ENCODE data around the gene TRMT11.

DNA sequence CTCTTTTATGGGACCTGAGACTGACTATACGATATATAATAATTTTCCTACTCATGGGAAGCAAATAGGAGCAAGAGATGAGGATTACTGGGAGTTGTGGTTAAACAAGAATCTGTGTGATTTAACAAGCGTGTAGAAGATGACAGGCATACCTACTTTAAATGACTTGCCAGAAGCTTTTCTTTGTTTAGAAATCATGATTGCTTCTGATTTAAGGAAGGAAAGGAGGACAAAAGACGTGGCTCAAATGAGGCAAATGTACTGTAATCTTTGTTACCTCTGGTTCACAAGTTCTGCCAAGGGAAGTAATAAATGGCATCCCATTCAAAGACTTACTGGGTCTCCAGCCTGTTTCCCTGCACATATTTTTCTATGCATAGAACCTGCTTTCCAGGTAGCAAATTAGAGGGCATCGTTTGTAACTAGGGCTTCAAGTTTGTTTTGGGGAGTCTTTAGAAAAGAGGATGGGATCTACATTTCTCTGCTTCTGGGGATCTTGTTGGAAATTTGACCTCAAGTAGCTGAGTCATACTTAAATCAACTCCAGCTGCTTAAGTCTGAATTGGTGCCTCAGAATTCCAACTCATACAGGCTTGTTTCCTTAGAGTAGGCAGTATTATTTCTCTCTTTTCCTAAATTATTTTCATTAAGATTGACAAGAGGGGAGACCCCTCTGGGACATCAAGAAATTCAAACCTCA, 2.9 kb upstream of the TRMT11 start:
- TF ChIP-seq, protein P1, sequence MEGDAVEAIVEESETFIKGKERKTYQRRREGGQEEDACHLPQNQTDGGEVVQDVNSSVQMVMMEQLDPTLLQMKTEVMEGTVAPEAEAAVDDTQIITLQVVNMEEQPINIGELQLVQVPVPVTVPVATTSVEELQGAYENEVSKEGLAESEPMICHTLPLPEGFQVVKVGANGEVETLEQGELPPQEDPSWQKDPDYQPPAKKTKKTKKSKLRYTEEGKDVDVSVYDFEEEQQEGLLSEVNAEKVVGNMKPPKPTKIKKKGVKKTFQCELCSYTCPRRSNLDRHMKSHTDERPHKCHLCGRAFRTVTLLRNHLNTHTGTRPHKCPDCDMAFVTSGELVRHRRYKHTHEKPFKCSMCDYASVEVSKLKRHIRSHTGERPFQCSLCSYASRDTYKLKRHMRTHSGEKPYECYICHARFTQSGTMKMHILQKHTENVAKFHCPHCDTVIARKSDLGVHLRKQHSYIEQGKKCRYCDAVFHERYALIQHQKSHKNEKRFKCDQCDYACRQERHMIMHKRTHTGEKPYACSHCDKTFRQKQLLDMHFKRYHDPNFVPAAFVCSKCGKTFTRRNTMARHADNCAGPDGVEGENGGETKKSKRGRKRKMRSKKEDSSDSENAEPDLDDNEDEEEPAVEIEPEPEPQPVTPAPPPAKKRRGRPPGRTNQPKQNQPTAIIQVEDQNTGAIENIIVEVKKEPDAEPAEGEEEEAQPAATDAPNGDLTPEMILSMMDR (IDR thresholded peaks at IDR 0.05 in 8 of 11, conservative IDR thresholded peaks at IDR 0.05 in 3 of 11), result no peak
- TF ChIP-seq POLR2A (IDR thresholded peaks at IDR 0.05) (no peak), POLR2AphosphoS5 (IDR thresholded peaks at IDR 0.05) (no peak)

All from spleen (tissue), 7 donors.